ENCODE data around the gene APOL5. TPM values are rescaled to one million over a fixed set of nuclear protein-coding genes. Genes with fewer than 3 reads are reported as not detected.
"Not testable (repeated sequence)": the region's sequence is repeated elsewhere in the genome, so short reads cannot be mapped to it uniquely, and the experiment has no call there.

APOL5 gene
- total RNA-seq, 1 donor: not detected

DNA sequence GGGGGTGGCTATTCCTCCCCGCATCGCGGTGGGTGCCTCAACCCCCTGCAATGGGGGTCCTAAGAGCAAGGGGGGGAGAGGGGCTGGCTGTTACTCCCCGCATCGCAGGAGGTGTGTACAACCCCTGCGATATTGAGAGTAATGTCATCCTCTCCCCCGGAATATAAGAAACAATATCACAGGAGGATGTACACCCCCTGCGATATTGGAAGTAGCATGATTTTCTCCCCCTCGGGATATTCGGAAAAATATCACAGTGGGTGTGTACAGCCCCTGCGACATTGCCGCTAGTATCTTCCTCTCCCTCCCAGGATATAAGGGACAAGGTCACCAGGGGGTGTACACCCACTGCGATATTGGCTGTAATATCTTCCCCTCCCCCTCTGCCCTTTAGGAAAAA, 22.5 kb upstream of the APOL5 start:
- H3K4me3 ChIP-seq (ENCODE audit: low read depth, low read length): no peak overlapping the region
- no peak for DNase-seq (ENCODE audit: low read depth)
- TF ChIP-seq, protein P1, sequence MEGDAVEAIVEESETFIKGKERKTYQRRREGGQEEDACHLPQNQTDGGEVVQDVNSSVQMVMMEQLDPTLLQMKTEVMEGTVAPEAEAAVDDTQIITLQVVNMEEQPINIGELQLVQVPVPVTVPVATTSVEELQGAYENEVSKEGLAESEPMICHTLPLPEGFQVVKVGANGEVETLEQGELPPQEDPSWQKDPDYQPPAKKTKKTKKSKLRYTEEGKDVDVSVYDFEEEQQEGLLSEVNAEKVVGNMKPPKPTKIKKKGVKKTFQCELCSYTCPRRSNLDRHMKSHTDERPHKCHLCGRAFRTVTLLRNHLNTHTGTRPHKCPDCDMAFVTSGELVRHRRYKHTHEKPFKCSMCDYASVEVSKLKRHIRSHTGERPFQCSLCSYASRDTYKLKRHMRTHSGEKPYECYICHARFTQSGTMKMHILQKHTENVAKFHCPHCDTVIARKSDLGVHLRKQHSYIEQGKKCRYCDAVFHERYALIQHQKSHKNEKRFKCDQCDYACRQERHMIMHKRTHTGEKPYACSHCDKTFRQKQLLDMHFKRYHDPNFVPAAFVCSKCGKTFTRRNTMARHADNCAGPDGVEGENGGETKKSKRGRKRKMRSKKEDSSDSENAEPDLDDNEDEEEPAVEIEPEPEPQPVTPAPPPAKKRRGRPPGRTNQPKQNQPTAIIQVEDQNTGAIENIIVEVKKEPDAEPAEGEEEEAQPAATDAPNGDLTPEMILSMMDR (IDR thresholded peaks at IDR 0.05; ENCODE audit: insufficient read depth, low read depth, low read length): no peak

DNA sequence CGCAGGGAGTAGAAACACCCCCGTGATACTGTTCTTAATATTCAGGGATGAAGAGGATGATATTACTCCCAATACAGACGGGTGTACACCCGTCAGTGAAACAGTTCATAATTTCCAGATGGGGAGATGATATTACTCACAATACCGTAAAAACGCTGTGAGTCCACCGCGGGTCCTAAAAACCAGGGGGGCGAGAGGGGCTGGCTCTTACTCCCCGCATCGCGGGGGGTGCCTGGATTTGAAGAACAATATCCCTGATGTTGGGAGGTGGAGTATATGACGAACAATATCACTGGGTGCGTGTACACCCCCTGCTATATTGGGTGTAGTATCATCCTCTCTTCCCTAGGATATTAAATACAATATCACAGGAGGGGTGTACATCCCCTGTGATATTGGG, 20.5 kb upstream of the APOL5 start:
- no peak for DNase-seq (ENCODE audit: low read depth)
- TF ChIP-seq, protein P1 (IDR thresholded peaks at IDR 0.05; ENCODE audit: insufficient read depth, low read depth, low read length): no peak
- H3K4me3 ChIP-seq (ENCODE audit: low read depth, low read length): no peak overlapping the region

DNA sequence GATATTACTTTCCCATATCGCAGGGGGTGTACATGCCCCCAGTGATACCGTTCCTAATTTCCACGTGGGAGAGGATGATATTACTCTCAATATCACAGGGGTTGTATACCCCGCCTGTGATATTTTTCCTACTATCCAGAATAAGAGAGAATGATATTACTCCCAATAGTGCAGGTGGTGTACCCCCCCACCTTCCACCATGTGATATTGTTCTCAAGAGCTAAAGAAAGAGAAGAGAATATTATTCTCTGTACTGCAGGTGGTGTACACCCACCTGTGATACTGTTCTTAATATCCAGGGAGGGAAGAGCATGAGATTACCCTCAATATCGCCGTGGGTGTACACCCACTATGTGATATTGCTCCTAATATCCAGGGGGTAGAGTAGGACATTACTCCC, 17.8 kb upstream of the APOL5 start:
- not testable (repeated sequence) for DNase-seq (ENCODE audit: low read depth)

DNA sequence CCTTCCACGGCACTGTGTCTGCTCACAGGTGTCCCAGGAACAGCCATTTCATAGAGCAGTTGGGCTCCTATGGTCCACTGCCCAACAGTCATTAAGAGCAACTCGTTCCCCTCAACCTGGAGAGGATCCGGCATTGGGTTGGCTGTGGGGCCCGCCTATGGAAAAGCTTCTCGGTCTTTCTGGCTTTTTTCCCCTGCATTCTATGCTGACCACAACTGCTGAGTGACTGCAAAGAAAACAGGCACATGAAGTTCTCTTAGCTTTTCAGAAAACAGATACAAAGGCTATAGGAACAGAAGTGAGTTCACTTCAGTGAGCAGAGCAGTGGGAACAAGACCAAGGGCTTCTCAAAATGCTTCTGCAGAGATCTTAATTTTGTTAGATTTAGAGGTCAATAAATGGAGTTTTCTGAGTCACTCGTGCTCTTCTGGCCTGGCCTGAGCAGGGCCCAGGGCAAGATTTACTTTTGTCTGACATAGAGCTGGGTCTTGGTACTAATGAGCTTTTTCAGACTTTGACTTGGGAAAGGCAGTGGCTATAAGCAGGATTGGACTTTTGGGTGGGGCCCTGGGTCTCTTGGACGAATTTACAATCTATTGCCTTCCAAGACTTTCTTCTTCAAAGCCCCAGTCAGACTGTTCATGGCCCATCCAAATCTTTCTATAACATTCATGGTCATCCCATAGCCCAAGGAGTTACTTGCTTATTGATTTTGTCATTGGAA, 13.6 kb upstream of the APOL5 start:
- DNase-seq (ENCODE audit: low read depth): no peak
- H3K4me3 ChIP-seq (ENCODE audit: low read depth, low read length): no peak overlapping the region
- TF ChIP-seq, protein P1 (IDR thresholded peaks at IDR 0.05; ENCODE audit: insufficient read depth, low read depth, low read length): no peak

More for the DNA sequence above, 17.8 kb upstream of the APOL5 start:
- not testable (repeated sequence) for H3K4me3 ChIP-seq (ENCODE audit: low read depth, low read length)

DNA sequence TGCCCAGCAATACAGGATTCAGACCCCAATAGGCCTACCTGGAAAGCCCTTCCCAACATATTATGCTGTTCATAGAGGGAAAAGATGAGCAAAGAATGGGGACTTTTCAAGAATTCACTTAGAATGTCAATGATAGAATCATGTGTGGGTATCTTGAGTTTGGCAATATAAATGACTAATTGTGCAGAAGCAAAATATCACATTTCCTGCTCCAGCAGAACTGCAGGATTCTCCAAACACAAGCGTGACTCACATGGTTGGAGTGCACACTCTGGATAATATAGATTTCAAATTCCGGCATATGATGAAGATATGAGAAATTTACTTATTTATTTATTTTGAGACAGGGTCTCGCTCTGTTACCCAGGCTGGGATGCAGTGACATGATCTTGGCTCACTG, 12.5 kb upstream of the APOL5 start:
- TF ChIP-seq, protein P1 (IDR thresholded peaks at IDR 0.05; ENCODE audit: insufficient read depth, low read depth, low read length): no peak
- peak; percentile 82 for DNase-seq (ENCODE audit: low read depth)
- no peak overlapping the region for H3K4me3 ChIP-seq (ENCODE audit: low read depth, low read length)

DNA sequence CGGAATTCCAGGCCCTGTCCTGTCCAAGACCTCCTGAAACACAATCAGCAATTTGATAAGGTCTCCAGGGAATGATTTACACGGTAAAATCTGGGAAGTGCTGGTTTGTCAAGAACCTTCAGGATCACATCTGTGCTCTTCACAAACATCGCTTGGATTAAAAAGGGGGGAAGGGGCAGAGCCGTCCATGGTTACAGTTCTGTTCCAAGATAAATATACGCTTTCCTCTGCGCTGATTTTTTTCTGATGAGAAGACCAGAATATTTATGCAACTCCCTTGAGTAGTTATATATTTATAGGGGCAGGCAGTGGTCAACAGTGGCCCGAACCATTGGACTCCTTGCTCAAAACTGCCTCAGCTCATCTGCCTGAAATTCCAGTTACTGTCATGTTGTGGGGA, 9.2 kb upstream of the APOL5 start:
- H3K4me3 ChIP-seq (ENCODE audit: low read depth, low read length): no peak overlapping the region
- DNase-seq (ENCODE audit: low read depth): no peak
- TF ChIP-seq, protein P1 (IDR thresholded peaks at IDR 0.05; ENCODE audit: insufficient read depth, low read depth, low read length): no peak

DNA sequence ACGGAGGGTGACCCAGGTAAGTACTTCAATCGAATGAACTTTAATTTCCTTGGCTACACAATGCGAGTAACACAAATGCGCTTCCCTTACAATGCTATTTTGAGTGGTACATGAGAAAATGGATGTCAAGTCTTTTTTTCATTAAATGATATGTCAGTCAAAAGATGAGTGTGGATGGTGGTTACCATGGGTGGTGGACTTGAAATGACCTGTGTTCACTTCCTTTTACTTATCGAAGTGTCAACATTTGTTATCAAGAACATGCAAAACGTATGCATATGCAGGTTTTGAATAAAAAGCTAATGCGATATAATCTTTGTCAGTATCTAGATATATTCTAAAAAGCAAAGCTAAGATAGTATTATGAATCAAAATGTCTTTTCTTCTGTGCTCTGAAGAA, 8.8 kb upstream of the APOL5 start:
- TF ChIP-seq, protein P1 (IDR thresholded peaks at IDR 0.05; ENCODE audit: insufficient read depth, low read depth, low read length): no peak
- no peak overlapping the region for H3K4me3 ChIP-seq (ENCODE audit: low read depth, low read length)
- no peak for DNase-seq (ENCODE audit: low read depth)
